WERI-Rb-1 (cell line): Measurements from ENCODE around the gene LDB1.
A peak's percentile ranks its signal among the peaks of the same experiment; 100 is the strongest.

ENCODE experiments used
- DNase-seq: peaks from one replicate; pipeline ENCODE4 v3.0.0-alpha.2; 2020
- H3K27ac ChIP-seq: fragments of 250-450 bp; sonication (Bioruptor Pico); 2 replicates; pipeline ENCODE4 v1.5.1; 2020; ENCODE audit warnings: mild to moderate bottlenecking, moderate library complexity
- H3K27me3 ChIP-seq: fragments of 250-450 bp; sonication (Bioruptor Pico); 2 replicates; pipeline ENCODE4 v1.5.1; 2021; ENCODE audit warnings: mild to moderate bottlenecking, low read depth, moderate library complexity; ENCODE audit not compliant: insufficient read depth, severe bottlenecking
- H3K36me3 ChIP-seq: fragments of 250-450 bp; sonication (Bioruptor Pico); 2 replicates; pipeline ENCODE4 v1.5.1; 2020; ENCODE audit warnings: mild to moderate bottlenecking, moderate library complexity
- H3K4me3 ChIP-seq: 2 replicates; pipeline ENCODE4 v1.5.1; 2011; ENCODE audit warnings: low read depth, mild to moderate bottlenecking, control low read depth, low read length
- H3K9me3 ChIP-seq: fragments of 250-450 bp; sonication (Bioruptor Pico); 2 replicates; pipeline ENCODE4 v1.5.1; 2021; ENCODE audit warnings: mild to moderate bottlenecking, moderate library complexity; ENCODE audit not compliant: severe bottlenecking
- CTCF ChIP-seq: IDR thresholded peaks from 2 replicates; pipeline ENCODE4 v1.5.1; 2011; ENCODE audit warnings: low read depth, mild to moderate bottlenecking, control low read depth, inconsistent platforms, low read length

The LDB1 gene

GRCh38 chr10:102157224-102157623, 37.1 kb upstream of the LDB1 start:
- H3K36me3 ChIP-seq, result peaks cover 83% of the 10 kb centered on the region
- H3K9me3 ChIP-seq, result no peaks in the 10 kb centered on the region
- no peak overlapping the region for H3K4me3 ChIP-seq
- H3K27ac ChIP-seq, result no peak overlapping the region
- no peak for TF ChIP-seq CTCF
- DNase-seq, result no peak
- no peaks in the 10 kb centered on the region for H3K27me3 ChIP-seq

- no peak for DNase-seq
- Histone ChIP-seq H3K9me3 (no peaks in the 10 kb centered on the region), H3K36me3 (peaks cover 74% of the 10 kb centered on the region), H3K27me3 (no peaks in the 10 kb centered on the region), H3K4me3 (no peak overlapping the region), H3K27ac (no peak overlapping the region)
- no peak for TF ChIP-seq CTCF
These were observed 34.4 kb upstream of the LDB1 start for GRCh38 chr10:102154466-102155116.

- H3K27me3 ChIP-seq, result no peaks in the 10 kb centered on the region
- peak overlapping the region; percentile 99 for H3K4me3 ChIP-seq
- peak overlapping the region; percentile 76 for H3K27ac ChIP-seq
- peaks cover 74% of the 10 kb centered on the region for H3K36me3 ChIP-seq
- no peak for TF ChIP-seq CTCF
- no peak for DNase-seq
- no peaks in the 10 kb centered on the region for H3K9me3 ChIP-seq
These were observed 33.0 kb upstream of the LDB1 start for GRCh38 chr10:102153093-102153620.

- TF ChIP-seq CTCF, result no peak
- H3K9me3 ChIP-seq, result no peaks in the 10 kb centered on the region
- peaks cover 74% of the 10 kb centered on the region for H3K36me3 ChIP-seq
- peak overlapping the region; percentile 76 for H3K27ac ChIP-seq
- no peaks in the 10 kb centered on the region for H3K27me3 ChIP-seq
- no peak for DNase-seq
- H3K4me3 ChIP-seq, result peak overlapping the region; percentile 99
These were observed 32.4 kb upstream of the LDB1 start for GRCh38 chr10:102152545-102152890.

GRCh38 chr10:102151774-102152544, 31.8 kb upstream of the LDB1 start, which contains the start of gene NOLC1:
Gene NOLC1 (plus strand): TSS chr10:102152389. CDS start chr10:102152411, 22 bp downstream.
- Histone ChIP-seq H3K27me3 (no peaks in the 10 kb centered on the region), H3K9me3 (no peaks in the 10 kb centered on the region), H3K36me3 (peaks cover 74% of the 10 kb centered on the region), H3K27ac (peak within 1 kb of the TSS; percentile 82), H3K4me3 (peak within 1 kb of the TSS; percentile 99)
- TF ChIP-seq CTCF, result no peak
- DNase-seq, result peak; percentile 99
